HG03442 (cell line): ENCODE data around the gene LLPH.
"Not testable (repeated sequence)": the region's sequence is repeated elsewhere in the genome, so short reads cannot be mapped to it uniquely, and the experiment has no call there.

Experiments
- ATAC-seq: cut with Tn5 transposase; IDR thresholded peaks from one replicate; pipeline ENCODE4 v1.9.1; 2021; ENCODE audit warnings: mild to moderate bottlenecking, moderate library complexity; ENCODE audit not compliant: unreplicated experiment

Gene LLPH

DNA sequence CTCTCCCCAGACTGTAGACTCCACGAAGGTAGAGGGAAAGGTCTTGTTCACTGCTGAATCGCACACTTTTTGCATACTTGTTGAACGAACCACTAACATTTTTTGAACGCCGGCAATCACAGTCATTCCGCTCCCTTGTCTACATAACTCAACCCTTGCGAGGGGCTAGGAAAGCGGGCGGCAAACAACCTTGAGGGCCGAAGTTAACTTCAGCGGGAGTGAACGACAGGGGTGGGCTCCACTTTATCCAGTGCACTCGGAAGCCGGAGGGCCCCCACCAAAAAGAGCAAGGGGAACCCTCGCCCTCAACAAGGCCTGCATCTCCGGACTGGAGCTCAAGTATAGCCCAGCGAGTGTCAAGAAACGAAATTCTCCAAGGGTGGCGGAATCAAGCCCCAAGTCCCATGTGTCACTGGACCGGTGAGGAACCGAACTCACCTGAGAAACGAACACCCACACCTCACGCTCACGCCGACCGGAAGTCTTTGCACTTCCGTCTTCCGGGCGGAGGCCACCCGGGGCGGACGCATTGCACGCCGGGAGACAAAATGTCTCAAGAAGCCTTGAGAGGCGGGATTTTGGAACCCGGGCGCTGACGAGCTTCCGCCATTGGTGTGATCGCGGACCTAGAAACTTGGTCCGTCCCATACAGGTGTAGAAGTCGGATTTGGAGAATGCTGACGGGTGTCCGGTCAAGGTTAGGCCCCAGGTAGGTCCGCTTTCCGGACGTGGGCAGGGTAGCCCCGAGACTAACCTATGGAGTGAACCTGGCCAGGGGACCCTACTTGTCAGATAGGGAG lies at the start of gene LLPH:
LLPH (minus strand) TSS at position 484 of the 800 bp plus-strand sequence. CDS start 1,644 bp downstream, outside the sequence.
- peak; percentile 97 for ATAC-seq

GRCh38 chr12:66176105-66176900 lies 45.8 kb upstream of the LLPH start:
- no peak for ATAC-seq

GRCh38 chr12:66174391-66175325 lies 44.1 kb upstream of the LLPH start:
- not testable (repeated sequence) for ATAC-seq

- no peak for ATAC-seq
Measured at GRCh38 chr12:66170606-66171005, 40.1 kb upstream of the LLPH start.

GRCh38 chr12:66169221-66170170 lies 38.9 kb upstream of the LLPH start, which contains the start of gene TMBIM4:
TSS of gene TMBIM4 (minus strand) at chr12:66169996. CDS start at chr12:66169951, 45 bp downstream.
- ATAC-seq = peak; percentile 81

GRCh38 chr12:66168410-66168809 lies 37.9 kb upstream of the LLPH start:
- no peak for ATAC-seq

DNA sequence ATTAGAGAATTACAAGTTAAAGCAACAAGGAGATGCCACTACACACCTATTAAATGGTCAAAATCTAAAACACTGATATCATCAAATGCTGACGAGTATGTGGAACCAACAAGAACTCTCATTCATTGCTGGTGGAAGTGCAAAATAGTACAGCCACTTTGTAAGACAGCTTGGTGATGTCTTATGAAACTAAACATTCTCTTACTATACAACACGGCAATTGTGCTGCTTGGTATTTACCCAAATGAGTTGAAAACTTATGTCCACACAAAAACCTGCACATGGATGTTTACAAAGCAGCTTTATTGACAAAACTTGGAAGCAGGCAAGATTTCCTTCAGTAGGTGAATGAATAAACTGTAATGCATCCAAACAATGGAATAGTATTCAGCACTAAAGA lies 36.0 kb upstream of the LLPH start:
- no peak for ATAC-seq

DNA sequence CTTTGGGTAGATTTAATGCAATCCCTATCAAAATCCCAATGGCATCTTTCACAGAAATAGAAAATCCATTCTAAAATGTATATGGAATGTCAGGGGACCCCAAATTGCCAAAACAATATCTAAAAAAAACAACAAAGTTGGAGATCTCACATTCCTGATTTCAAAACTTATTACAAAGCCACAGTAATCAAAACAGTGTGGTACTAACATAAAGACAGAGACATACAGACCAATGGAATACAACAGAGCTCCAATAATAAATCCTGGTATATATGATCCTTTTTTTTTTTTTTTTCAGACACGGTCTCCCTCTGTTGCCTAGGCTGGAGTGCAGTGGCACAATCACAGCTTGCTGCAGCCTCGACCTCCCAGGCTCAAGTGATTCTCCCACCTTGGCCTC lies 34.6 kb upstream of the LLPH start:
- ATAC-seq = no peak

DNA sequence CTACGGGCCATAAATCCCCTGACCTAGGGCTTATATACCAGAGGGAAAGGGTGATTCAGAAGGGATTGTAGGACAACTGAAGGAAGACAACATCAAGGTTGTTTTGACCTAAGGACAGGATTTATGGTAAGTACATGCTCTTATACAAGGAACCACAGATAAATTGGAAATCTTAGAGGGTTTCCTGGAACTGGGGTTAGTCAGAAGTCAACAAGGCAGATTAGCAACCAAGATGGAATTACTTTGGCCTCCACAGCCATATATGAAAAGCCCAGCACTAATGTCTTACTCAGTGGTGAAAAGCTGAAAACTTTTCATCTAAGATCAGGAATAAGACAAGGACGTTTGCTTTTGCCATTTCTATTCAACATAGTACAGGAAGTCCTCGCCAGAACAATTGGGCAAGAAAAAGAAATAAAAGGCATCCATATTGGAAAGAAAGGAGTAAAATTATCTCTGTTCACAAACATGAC lies 33.8 kb upstream of the LLPH start:
- ATAC-seq = no peak

DNA sequence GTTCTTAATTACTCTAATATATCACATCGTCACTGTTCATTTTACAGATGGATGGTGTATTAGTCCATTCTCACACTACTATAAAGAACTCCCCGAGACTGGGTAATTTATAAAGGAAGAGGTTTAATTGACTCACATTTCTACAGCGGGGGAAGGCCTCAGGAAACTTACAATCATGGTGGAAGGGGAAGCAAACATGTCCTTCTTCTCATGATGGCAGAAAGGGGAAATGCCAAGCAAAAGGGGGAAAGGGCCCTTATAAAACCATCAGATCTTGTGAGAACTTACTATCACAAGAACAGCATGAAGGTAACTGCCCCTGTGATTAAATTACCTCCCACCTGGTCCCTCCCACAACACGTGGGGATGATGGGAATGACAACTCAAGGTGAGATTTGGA lies 32.7 kb upstream of the LLPH start:
- ATAC-seq = no peak

- ATAC-seq = no peak
Measured at GRCh38 chr12:66162701-66163100, 32.2 kb upstream of the LLPH start.

- no peak for ATAC-seq
Measured at GRCh38 chr12:66160704-66161103, 30.2 kb upstream of the LLPH start.

GRCh38 chr12:66159123-66159522 lies 28.6 kb upstream of the LLPH start:
- ATAC-seq = no peak

- no peak for ATAC-seq
Measured at GRCh38 chr12:66156654-66157053, 26.1 kb upstream of the LLPH start.

GRCh38 chr12:66154776-66155175 lies 24.2 kb upstream of the LLPH start:
- no peak for ATAC-seq

DNA sequence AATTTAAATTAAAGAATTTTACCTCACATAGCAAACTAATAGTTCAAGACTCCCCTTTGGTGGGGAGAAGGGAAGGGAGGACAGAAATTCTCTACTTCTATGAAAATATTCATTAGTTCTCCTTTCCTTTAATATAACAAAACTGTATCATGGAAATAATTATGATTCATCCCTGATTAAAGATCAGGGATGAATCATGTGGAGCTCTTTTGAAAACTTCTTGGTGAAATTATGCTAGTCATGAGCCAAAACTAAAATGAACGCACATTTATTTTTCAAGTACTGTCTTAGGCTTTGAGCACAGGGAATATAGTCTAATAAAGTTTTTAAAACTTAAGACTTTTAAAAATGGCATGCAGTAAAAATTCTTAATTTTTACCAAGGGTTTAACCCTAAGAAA lies 22.2 kb upstream of the LLPH start:
- no peak for ATAC-seq

DNA sequence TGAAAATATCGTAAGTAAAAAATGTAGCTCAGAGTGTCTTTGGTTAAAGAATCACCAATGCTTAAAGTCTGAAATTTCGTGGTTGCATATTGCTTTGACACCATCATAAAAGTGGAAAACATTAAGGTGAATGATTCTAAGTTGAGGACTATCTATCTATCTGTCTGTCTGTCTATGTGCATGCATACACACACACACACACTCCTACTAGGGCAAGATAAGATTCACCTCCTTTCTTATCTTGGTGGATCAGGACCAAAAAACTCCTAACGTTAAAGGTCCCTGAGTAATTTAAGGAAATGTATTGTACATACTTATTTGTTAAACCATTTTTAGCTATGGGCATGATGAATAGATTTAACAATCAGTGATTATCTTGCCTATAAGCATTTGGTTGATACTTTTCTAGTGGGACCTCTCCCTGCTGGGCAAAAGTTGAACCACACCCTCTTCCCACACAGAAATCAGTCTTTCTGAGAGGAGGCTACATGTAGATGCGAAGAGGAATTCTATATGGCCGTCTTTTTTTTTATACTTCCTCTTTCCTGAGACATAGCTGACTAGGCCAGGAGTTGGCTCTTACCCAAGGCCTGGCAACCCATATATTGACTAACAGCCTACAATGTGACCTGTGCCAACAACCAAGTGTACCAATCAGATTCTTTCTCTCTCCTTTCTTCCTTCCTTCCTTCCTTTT lies 19.3 kb upstream of the LLPH start:
- no peak for ATAC-seq

DNA sequence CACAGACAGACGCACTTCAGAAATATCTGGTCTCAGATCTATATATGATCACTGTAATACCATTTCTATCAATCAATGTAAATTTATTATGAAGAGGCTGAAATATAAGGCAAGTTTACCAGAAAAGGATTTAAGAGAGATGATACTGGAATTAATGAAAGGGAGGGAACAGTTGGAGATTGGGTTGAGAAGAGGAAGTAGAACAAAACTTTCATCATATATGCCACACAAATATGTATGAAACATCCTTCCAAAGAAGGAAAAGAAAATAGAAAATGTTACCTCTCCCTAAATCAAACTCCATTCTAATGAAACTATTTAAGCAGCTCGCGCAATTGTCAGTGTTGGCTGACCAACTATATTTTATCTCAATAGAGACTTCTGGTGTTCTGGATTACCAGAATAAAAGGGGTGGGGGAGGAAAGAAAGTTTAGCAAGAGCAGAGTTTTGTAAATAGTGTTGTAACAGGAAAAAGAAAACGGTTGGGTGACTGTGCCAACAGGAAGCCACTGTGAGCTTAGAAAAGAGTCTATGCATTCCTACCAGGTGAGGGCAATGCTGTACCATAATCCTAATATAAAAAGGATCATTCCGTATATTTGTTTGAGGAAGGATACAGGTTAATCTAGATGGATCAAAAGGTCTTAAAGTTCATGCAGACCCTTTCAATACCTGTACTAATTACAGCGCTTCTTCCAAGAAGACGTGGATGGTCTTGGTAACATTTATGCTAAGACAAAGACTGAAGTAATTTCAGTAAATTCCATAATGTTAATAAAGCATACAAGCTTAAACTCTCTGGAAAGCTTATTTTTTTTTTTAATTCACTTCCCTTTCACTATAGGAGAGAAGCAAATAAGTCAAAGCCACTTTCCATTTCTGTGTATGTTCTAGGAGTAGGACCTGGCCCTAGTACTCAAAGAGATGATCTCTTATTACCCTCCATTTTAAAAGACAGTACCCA lies 14.5 kb upstream of the LLPH start:
- no peak for ATAC-seq
